ENCODE measurements around the gene ETDC. TPM values are rescaled to one million over a fixed set of nuclear protein-coding genes. Genes with fewer than 3 reads are reported as not detected.

ETDC gene
- total and polyA plus RNA-seq, 8 donors, result not detected

DNA sequence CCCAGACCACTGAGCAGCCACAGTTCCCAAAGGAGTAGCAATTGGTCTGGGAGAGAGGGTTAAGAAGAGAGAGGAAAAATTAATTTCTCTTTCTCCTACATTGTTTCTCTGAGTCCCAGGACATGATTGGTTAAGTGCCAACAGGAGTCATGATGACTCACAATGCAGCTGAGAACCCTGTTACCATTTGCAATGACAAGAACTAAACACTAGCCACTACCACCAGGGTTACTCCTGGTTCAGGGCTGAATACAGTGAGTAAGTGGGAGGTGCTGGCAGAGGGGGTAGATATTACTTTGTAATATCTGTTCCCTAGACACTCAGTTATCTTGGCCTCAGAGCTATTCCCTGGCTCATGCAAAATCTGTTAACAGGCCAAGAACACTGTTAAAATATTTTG is 18.0 kb downstream of the ETDC start:
- no peak overlapping the region for H3K4me3 ChIP-seq
- H3K27me3 ChIP-seq, result peaks cover 0 to 4% (median 0%) of the 10 kb centered on the region in 3 donors
- DNase-seq, result no peak
- intact Hi-C loops (cut with DNase I; ENCODE audit: low total_unique reads), result no loop called here
- H3K27ac ChIP-seq, result no peak overlapping the region
- peaks cover 0 to 5% (median 0%) of the 10 kb centered on the region in 4 donors for H3K4me1 ChIP-seq
- TF ChIP-seq EP300 (IDR thresholded peaks at IDR 0.05), result no peak
- no peak for TF ChIP-seq POLR2A (IDR thresholded peaks at IDR 0.05)
- TF ChIP-seq, protein P1, sequence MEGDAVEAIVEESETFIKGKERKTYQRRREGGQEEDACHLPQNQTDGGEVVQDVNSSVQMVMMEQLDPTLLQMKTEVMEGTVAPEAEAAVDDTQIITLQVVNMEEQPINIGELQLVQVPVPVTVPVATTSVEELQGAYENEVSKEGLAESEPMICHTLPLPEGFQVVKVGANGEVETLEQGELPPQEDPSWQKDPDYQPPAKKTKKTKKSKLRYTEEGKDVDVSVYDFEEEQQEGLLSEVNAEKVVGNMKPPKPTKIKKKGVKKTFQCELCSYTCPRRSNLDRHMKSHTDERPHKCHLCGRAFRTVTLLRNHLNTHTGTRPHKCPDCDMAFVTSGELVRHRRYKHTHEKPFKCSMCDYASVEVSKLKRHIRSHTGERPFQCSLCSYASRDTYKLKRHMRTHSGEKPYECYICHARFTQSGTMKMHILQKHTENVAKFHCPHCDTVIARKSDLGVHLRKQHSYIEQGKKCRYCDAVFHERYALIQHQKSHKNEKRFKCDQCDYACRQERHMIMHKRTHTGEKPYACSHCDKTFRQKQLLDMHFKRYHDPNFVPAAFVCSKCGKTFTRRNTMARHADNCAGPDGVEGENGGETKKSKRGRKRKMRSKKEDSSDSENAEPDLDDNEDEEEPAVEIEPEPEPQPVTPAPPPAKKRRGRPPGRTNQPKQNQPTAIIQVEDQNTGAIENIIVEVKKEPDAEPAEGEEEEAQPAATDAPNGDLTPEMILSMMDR (IDR thresholded peaks at IDR 0.05), result no peak
- TF ChIP-seq POLR2AphosphoS5 (IDR thresholded peaks at IDR 0.05), result no peak
- H3K36me3 ChIP-seq, result peaks cover 0 to 8% (median 2%) of the 10 kb centered on the region in 4 donors
- peaks cover 0 to 14% (median 1%) of the 10 kb centered on the region in 4 donors for H3K9me3 ChIP-seq

- intact Hi-C loops (cut with DNase I; ENCODE audit: low total_unique reads), result no loop called here
- TF ChIP-seq POLR2A (IDR thresholded peaks at IDR 0.05), result no peak
- no peak for TF ChIP-seq EP300 (IDR thresholded peaks at IDR 0.05)
- TF ChIP-seq, protein P1 (IDR thresholded peaks at IDR 0.05), result no peak
- TF ChIP-seq POLR2AphosphoS5 (IDR thresholded peaks at IDR 0.05), result no peak
- Histone ChIP-seq H3K27ac (no peak overlapping the region), H3K36me3 (peaks cover 0 to 8% (median 2%) of the 10 kb centered on the region in 4 donors), H3K4me1 (peaks cover 0 to 5% (median 0%) of the 10 kb centered on the region in 4 donors), H3K9me3 (peaks cover 0 to 2% (median 0%) of the 10 kb centered on the region in 4 donors), H3K4me3 (no peak overlapping the region), H3K27me3 (peaks cover 0 to 4% (median 0%) of the 10 kb centered on the region in 3 donors)
- DNase-seq, result no peak
- WGBS, 5 donors, result 69 to 90% (median 89%) methylated on average over 3 of the region's 3 CpGs
Observed at GRCh38 chrX:135328421-135329005, 19.2 kb downstream of the ETDC start.

DNA sequence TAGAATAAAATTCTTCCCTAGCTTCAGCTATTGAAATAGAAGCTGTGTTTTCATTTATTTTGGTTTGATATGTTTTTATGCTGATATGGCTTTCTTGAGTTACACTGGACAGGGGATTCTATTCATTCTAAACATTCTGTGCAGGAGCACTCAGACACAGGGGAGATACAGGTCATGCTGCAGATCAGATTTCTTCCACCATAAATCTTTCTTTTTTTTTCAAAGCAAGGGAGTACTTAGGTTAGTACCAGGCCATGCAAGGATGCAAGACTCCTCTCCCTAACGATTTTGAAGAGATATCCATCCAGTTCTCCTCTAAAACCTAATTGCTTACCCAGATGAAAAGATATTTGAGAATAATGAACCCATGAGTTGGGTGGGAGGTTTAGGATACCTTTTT is 21.4 kb downstream of the ETDC start:
- TF ChIP-seq EP300 (IDR thresholded peaks at IDR 0.05) (no peak), POLR2A (IDR thresholded peaks at IDR 0.05) (no peak), POLR2AphosphoS5 (IDR thresholded peaks at IDR 0.05) (no peak)
- TF ChIP-seq, protein P1 (IDR thresholded peaks at IDR 0.05), result no peak
- Histone ChIP-seq H3K36me3 (peaks cover 0 to 4% (median 0%) of the 10 kb centered on the region in 4 donors), H3K4me3 (no peak overlapping the region), H3K27ac (no peak overlapping the region), H3K27me3 (peaks cover 0 to 4% (median 0%) of the 10 kb centered on the region in 3 donors), H3K9me3 (no peaks in the 10 kb centered on the region), H3K4me1 (peaks cover 0 to 5% (median 0%) of the 10 kb centered on the region in 4 donors)
- WGBS, 5 donors, result 33 to 70% (median 48%) methylated on average over 1 of the region's 1 CpG
- intact Hi-C loops (cut with DNase I; ENCODE audit: low total_unique reads), result no loop called here
- DNase-seq, result no peak

- WGBS, 5 donors, result 54 to 100% (median 83%) methylated on average over 2 of the region's 2 CpGs
- no peak for DNase-seq
- intact Hi-C loops (cut with DNase I; ENCODE audit: low total_unique reads), result no loop called here
- no peaks in the 10 kb centered on the region for H3K9me3 ChIP-seq
- H3K27me3 ChIP-seq, result peaks cover 0 to 4% (median 0%) of the 10 kb centered on the region in 3 donors
- peaks cover 0 to 4% (median 0%) of the 10 kb centered on the region in 4 donors for H3K36me3 ChIP-seq
- no peak overlapping the region for H3K4me3 ChIP-seq
- H3K4me1 ChIP-seq, result peaks cover 0 to 5% (median 0%) of the 10 kb centered on the region in 4 donors
- H3K27ac ChIP-seq, result no peak overlapping the region
- TF ChIP-seq POLR2A (IDR thresholded peaks at IDR 0.05) (no peak), EP300 (IDR thresholded peaks at IDR 0.05) (no peak), POLR2AphosphoS5 (IDR thresholded peaks at IDR 0.05) (no peak)
- TF ChIP-seq, protein P1 (IDR thresholded peaks at IDR 0.05), result no peak
Observed at GRCh38 chrX:135331525-135331924, 22.2 kb downstream of the ETDC start.
